ENCODE results near the gene CDH2.

Gene CDH2

DNA sequence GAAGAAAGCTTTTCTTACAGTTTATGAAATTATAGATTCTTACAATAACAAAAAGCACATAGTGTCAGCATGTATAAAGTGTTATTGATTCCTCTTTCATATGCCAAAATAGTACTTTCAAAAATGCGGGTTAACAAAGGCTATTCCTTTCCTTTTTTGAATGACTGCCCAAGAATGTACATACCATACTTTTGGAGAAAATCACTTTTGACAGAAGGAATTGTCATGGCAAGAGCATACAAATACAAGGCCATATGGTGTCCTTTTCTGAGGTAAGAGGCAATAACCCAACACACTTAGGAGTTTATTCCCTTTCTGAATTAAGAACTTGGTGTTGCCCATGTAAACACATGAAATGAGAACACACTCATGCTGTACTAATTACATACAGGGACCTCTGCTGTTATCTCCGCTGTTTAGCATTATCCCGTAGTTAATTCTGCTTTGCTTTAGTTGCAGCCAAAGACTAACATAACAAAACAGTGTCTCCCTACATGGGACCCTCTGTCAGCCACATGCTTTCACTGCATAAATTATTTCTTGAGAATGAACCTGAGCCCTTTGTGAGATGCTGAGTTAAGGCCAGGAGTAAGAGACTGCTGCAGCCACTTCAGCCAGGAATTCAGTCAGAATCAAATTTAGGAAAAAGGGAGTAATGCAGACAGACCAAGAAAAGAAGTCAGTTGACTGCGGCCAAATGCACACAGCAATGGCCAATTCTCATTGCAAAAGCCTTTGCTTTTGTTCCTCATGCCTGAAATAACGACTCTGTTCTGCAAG, 67.0 kb downstream of the CDH2 start:
- Histone ChIP-seq H2AFZ (ENCODE audit: insufficient read depth, low read length, poor library complexity) (no peak overlapping the region), H3K4ac (ENCODE audit: low read depth, low read length) (no peak overlapping the region), H2AK5ac (ENCODE audit: low read length) (no peak overlapping the region), H2BK12ac (ENCODE audit: low read length) (no peak overlapping the region), H3K23ac (ENCODE audit: low read length) (no peak overlapping the region), H3K9ac (ENCODE audit: low read length) (no peak overlapping the region), H3K4me1 (ENCODE audit: control insufficient read depth in 1 of 2, insufficient read depth in 2 of 2, low read length in 2 of 2) (peaks cover 2% of the 10 kb centered on the region in 2 experiments), H4K91ac (ENCODE audit: low read depth, low read length) (no peak overlapping the region), H2BK5ac (ENCODE audit: low read depth, low read length, poor library complexity) (no peak overlapping the region), H3K18ac (ENCODE audit: low read length) (no peak overlapping the region), H3K27ac (ENCODE audit: low read depth, low read length) (no peak overlapping the region), H4K12ac (ENCODE audit: low read depth, low read length) (no peak overlapping the region), H3K4me2 (ENCODE audit: low read length) (no peak overlapping the region), H3K79me1 (ENCODE audit: low read length) (no peaks in the 10 kb centered on the region), H3K79me2 (ENCODE audit: control insufficient read depth, insufficient read depth, low read length, poor library complexity) (no peaks in the 10 kb centered on the region), H3K9me3 (ENCODE audit: insufficient read depth, low read depth, low read length) (no peaks in the 10 kb centered on the region), H3K4me3 (ENCODE audit: low read depth, low read length) (no peak overlapping the region), H3K36me3 (ENCODE audit: control insufficient read depth in 1 of 2, insufficient read depth in 2 of 2, low read length in 2 of 2) (no peaks in the 10 kb centered on the region), H2BK120ac (ENCODE audit: insufficient read depth, low read length, poor library complexity) (no peak overlapping the region), H3K14ac (ENCODE audit: low read length) (no peak overlapping the region), H4K8ac (ENCODE audit: low read depth, low read length) (no peak overlapping the region), H3K27me3 (ENCODE audit: insufficient read depth, low read length) (no peaks in the 10 kb centered on the region)
- peak in 1 of 2 donors; percentile 14 for DNase-seq
- no CpG with 5 or more reads among the region's 5 CpGs for WGBS (ENCODE audit: extremely low coverage, insufficient coverage, insufficient read length)

DNA sequence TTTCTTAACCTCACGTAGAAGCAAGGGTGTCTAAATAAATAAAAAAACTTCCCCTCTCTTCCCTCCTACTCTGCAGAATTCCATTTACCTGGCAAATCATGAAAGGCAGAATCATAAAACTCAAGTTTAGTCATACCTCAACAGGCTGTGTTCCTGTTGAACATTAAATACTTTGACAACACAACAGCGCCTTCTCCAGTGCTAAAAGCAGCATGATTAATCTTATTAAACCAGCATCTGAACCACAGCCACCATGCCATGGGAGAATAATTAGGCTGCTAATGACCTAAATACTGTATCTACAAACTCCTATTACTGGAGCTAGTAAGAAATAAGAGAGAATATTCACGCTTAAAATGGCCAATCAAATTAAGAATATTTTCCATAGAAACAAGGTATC, 68.1 kb downstream of the CDH2 start:
- no peak overlapping the region for H2AFZ ChIP-seq (ENCODE audit: insufficient read depth, low read length, poor library complexity)
- no peak overlapping the region for H3K4ac ChIP-seq (ENCODE audit: low read depth, low read length)
- no peak overlapping the region for H2BK120ac ChIP-seq (ENCODE audit: insufficient read depth, low read length, poor library complexity)
- no peaks in the 10 kb centered on the region for H3K9me3 ChIP-seq (ENCODE audit: insufficient read depth, low read depth, low read length)
- no peaks in the 10 kb centered on the region for H3K36me3 ChIP-seq (ENCODE audit: control insufficient read depth in 1 of 2, insufficient read depth in 2 of 2, low read length in 2 of 2)
- no peak overlapping the region for H3K4me3 ChIP-seq (ENCODE audit: low read depth, low read length)
- no peak overlapping the region for H4K12ac ChIP-seq (ENCODE audit: low read depth, low read length)
- H3K79me1 ChIP-seq (ENCODE audit: low read length) = no peaks in the 10 kb centered on the region
- no peak overlapping the region for H3K14ac ChIP-seq (ENCODE audit: low read length)
- H3K18ac ChIP-seq (ENCODE audit: low read length) = no peak overlapping the region
- peaks cover 0 to 2% of the 10 kb centered on the region in 2 experiments for H3K4me1 ChIP-seq (ENCODE audit: control insufficient read depth in 1 of 2, insufficient read depth in 2 of 2, low read length in 2 of 2)
- no peaks in the 10 kb centered on the region for H3K79me2 ChIP-seq (ENCODE audit: control insufficient read depth, insufficient read depth, low read length, poor library complexity)
- no peak overlapping the region for H2BK5ac ChIP-seq (ENCODE audit: low read depth, low read length, poor library complexity)
- H3K9ac ChIP-seq (ENCODE audit: low read length) = no peak overlapping the region
- H3K27me3 ChIP-seq (ENCODE audit: insufficient read depth, low read length) = no peaks in the 10 kb centered on the region
- H2BK12ac ChIP-seq (ENCODE audit: low read length) = no peak overlapping the region
- no CpG with 5 or more reads among the region's 3 CpGs for WGBS (ENCODE audit: extremely low coverage, insufficient coverage, insufficient read length)
- H2AK5ac ChIP-seq (ENCODE audit: low read length) = no peak overlapping the region
- no peak overlapping the region for H4K8ac ChIP-seq (ENCODE audit: low read depth, low read length)
- no peak overlapping the region for H3K23ac ChIP-seq (ENCODE audit: low read length)
- no peak overlapping the region for H4K91ac ChIP-seq (ENCODE audit: low read depth, low read length)
- DNase-seq = no peak
- H3K27ac ChIP-seq (ENCODE audit: low read depth, low read length) = no peak overlapping the region
- H3K4me2 ChIP-seq (ENCODE audit: low read length) = no peak overlapping the region

DNA sequence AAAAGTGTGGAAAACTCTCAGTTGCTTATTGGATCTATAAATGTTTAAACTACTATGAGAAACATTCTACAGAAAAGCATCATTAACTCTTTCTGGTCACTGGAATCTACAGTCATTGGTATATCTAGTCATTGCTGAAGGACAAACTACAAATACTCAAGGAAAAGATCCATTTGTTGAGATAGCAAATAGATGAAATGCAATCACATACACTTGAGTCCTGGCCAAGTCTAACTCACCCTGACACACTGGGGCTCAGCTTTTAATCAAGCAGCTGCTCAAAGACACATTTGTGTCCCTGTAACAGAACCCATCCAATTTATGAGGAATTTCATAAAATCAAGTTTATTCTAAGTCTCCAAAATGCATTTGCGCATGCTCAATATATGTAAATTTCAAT, 68.7 kb downstream of the CDH2 start:
- no peak for DNase-seq
- H3K18ac ChIP-seq (ENCODE audit: low read length) = no peak overlapping the region
- WGBS (ENCODE audit: extremely low coverage, insufficient coverage, insufficient read length) = no CpG with 5 or more reads among the region's 1 CpG
- no peaks in the 10 kb centered on the region for H3K9me3 ChIP-seq (ENCODE audit: insufficient read depth, low read depth, low read length)
- no peaks in the 10 kb centered on the region for H3K27me3 ChIP-seq (ENCODE audit: insufficient read depth, low read length)
- no peak overlapping the region for H2AK5ac ChIP-seq (ENCODE audit: low read length)
- no peak overlapping the region for H4K12ac ChIP-seq (ENCODE audit: low read depth, low read length)
- no peak overlapping the region for H3K4ac ChIP-seq (ENCODE audit: low read depth, low read length)
- no peak overlapping the region for H2AFZ ChIP-seq (ENCODE audit: insufficient read depth, low read length, poor library complexity)
- H2BK5ac ChIP-seq (ENCODE audit: low read depth, low read length, poor library complexity) = no peak overlapping the region
- H2BK12ac ChIP-seq (ENCODE audit: low read length) = no peak overlapping the region
- no peak overlapping the region for H3K4me3 ChIP-seq (ENCODE audit: low read depth, low read length)
- H3K36me3 ChIP-seq (ENCODE audit: control insufficient read depth in 1 of 2, insufficient read depth in 2 of 2, low read length in 2 of 2) = no peaks in the 10 kb centered on the region
- no peak overlapping the region for H3K14ac ChIP-seq (ENCODE audit: low read length)
- H3K23ac ChIP-seq (ENCODE audit: low read length) = no peak overlapping the region
- no peak overlapping the region for H3K27ac ChIP-seq (ENCODE audit: low read depth, low read length)
- H4K8ac ChIP-seq (ENCODE audit: low read depth, low read length) = no peak overlapping the region
- H2BK120ac ChIP-seq (ENCODE audit: insufficient read depth, low read length, poor library complexity) = no peak overlapping the region
- H4K91ac ChIP-seq (ENCODE audit: low read depth, low read length) = no peak overlapping the region
- H3K4me1 ChIP-seq (ENCODE audit: control insufficient read depth in 1 of 2, insufficient read depth in 2 of 2, low read length in 2 of 2) = peaks cover 0 to 2% of the 10 kb centered on the region in 2 experiments
- no peaks in the 10 kb centered on the region for H3K79me1 ChIP-seq (ENCODE audit: low read length)
- no peak overlapping the region for H3K9ac ChIP-seq (ENCODE audit: low read length)
- no peak overlapping the region for H3K4me2 ChIP-seq (ENCODE audit: low read length)
- no peaks in the 10 kb centered on the region for H3K79me2 ChIP-seq (ENCODE audit: control insufficient read depth, insufficient read depth, low read length, poor library complexity)

DNA sequence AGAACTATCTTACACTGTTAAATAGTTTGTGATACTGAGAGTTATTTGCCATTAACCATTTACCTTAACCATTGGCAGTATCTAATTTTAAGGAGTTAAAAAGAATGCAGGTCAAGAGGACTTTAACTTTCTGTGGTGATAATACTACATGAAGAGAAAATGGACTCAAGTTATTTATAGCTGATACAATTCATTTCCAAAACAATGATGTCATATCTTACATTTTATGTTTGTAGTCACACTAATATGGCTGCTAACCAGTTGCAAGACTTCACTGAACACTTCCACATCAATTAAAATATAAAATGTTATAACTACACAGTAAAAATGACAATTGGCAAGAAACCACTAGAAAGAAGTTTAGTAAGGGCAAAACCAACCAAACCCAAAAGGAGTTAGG, 77.7 kb downstream of the CDH2 start:
- no peak for DNase-seq
- no peaks in the 10 kb centered on the region for H3K79me1 ChIP-seq (ENCODE audit: low read length)
- no peak overlapping the region for H2BK5ac ChIP-seq (ENCODE audit: low read depth, low read length, poor library complexity)
- no peaks in the 10 kb centered on the region for H3K9me3 ChIP-seq (ENCODE audit: insufficient read depth, low read depth, low read length)
- H4K12ac ChIP-seq (ENCODE audit: low read depth, low read length) = no peak overlapping the region
- H2AFZ ChIP-seq (ENCODE audit: insufficient read depth, low read length, poor library complexity) = no peak overlapping the region
- H2AK5ac ChIP-seq (ENCODE audit: low read length) = no peak overlapping the region
- H3K14ac ChIP-seq (ENCODE audit: low read length) = no peak overlapping the region
- H3K27ac ChIP-seq (ENCODE audit: low read depth, low read length) = no peak overlapping the region
- no peak overlapping the region for H3K4me3 ChIP-seq (ENCODE audit: low read depth, low read length)
- H2BK12ac ChIP-seq (ENCODE audit: low read length) = no peak overlapping the region
- no peak overlapping the region for H3K9ac ChIP-seq (ENCODE audit: low read length)
- H3K79me2 ChIP-seq (ENCODE audit: control insufficient read depth, insufficient read depth, low read length, poor library complexity) = no peaks in the 10 kb centered on the region
- H3K23ac ChIP-seq (ENCODE audit: low read length) = no peak overlapping the region
- H3K36me3 ChIP-seq (ENCODE audit: control insufficient read depth in 1 of 2, insufficient read depth in 2 of 2, low read length in 2 of 2) = no peaks in the 10 kb centered on the region
- no peak overlapping the region for H3K18ac ChIP-seq (ENCODE audit: low read length)
- no peak overlapping the region for H4K91ac ChIP-seq (ENCODE audit: low read depth, low read length)
- H4K8ac ChIP-seq (ENCODE audit: low read depth, low read length) = no peak overlapping the region
- no peaks in the 10 kb centered on the region for H3K27me3 ChIP-seq (ENCODE audit: insufficient read depth, low read length)
- H3K4ac ChIP-seq (ENCODE audit: low read depth, low read length) = no peak overlapping the region
- H2BK120ac ChIP-seq (ENCODE audit: insufficient read depth, low read length, poor library complexity) = no peak overlapping the region
- H3K4me1 ChIP-seq (ENCODE audit: control insufficient read depth in 1 of 2, insufficient read depth in 2 of 2, low read length in 2 of 2) = no peaks in the 10 kb centered on the region
- no peak overlapping the region for H3K4me2 ChIP-seq (ENCODE audit: low read length)

Data from trophoblast cell (in vitro differentiated cells and primary cell).